GM06990 (cell line): ENCODE measurements around the gene LIN28A.
A peak's percentile ranks its signal among the peaks of the same experiment; 100 is the strongest.

ENCODE experiments used
- DNase-seq: peaks from one replicate; pipeline ENCODE4 v3.0.0-alpha.2; 2011; ENCODE audit not compliant: insufficient read length; ENCODE audit errors: extremely low read depth
- H3K27me3 ChIP-seq: replicated peaks from 2 replicates; pipeline ENCODE4 v1.6.0; 2011; ENCODE audit warnings: low read length; ENCODE audit not compliant: control insufficient read depth, insufficient read depth
- H3K36me3 ChIP-seq: 2 replicates; pipeline ENCODE4 v1.5.1; 2011; ENCODE audit warnings: low read length; ENCODE audit not compliant: control insufficient read depth, insufficient read depth
- H3K4me3 ChIP-seq: replicated peaks from 2 replicates; pipeline ENCODE4 v1.5.1; 2011; ENCODE audit warnings: low read depth, mild to moderate bottlenecking, control low read depth, low read length
- TF ChIP-seq, protein P1 (sequence below): IDR thresholded peaks from 2 replicates; pipeline ENCODE4 v1.5.1; 2011; ENCODE audit warnings: low read length, control low read depth, mild to moderate bottlenecking, inconsistent platforms; ENCODE audit not compliant: insufficient read depth, poor library complexity, severe bottlenecking

Gene LIN28A

GRCh38 chr1:26405281-26405915 is 5.2 kb upstream of the LIN28A start:
- no peak for DNase-seq
- H3K4me3 ChIP-seq: no peak overlapping the region
- TF ChIP-seq, protein P1, sequence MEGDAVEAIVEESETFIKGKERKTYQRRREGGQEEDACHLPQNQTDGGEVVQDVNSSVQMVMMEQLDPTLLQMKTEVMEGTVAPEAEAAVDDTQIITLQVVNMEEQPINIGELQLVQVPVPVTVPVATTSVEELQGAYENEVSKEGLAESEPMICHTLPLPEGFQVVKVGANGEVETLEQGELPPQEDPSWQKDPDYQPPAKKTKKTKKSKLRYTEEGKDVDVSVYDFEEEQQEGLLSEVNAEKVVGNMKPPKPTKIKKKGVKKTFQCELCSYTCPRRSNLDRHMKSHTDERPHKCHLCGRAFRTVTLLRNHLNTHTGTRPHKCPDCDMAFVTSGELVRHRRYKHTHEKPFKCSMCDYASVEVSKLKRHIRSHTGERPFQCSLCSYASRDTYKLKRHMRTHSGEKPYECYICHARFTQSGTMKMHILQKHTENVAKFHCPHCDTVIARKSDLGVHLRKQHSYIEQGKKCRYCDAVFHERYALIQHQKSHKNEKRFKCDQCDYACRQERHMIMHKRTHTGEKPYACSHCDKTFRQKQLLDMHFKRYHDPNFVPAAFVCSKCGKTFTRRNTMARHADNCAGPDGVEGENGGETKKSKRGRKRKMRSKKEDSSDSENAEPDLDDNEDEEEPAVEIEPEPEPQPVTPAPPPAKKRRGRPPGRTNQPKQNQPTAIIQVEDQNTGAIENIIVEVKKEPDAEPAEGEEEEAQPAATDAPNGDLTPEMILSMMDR: no peak
- H3K27me3 ChIP-seq: no peaks in the 10 kb centered on the region
- H3K36me3 ChIP-seq: no peaks in the 10 kb centered on the region

- Histone ChIP-seq H3K27me3 (peaks cover 2% of the 10 kb centered on the region; the same call in 1 of the 2 replicates), H3K36me3 (no peaks in the 10 kb centered on the region), H3K4me3 (no peak overlapping the region)
- TF ChIP-seq, protein P1: no peak
- DNase-seq: peak; percentile 30
These were observed 2.0 kb upstream of the LIN28A start for GRCh38 chr1:26408604-26409003.

DNA sequence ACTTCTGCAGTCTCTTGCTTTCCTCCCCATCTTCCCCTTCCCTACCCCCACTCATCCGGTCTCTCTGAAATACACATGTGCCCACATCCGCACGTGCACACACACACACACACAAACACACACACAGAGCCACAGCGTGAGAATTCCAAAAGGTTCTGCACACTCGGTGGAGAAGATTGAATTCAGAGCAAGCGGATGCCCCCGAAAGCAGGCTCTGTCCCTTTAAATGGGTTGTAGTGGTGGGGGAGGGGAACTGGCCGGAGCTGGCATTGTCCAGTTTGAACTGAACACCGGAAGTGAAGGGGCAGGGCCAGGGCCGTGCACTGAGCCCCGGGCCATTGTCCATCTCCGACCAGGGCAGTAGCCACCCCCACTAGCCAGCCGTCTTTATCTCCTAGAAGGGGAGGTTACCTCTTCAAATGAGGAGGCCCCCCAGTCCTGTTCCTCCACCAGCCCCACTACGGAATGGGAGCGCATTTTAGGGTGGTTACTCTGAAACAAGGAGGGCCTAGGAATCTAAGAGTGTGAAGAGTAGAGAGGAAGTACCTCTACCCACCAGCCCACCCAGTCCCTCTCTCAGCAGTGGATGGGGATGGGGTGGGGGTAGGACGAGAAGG is 1.3 kb upstream of the LIN28A start:
- Histone ChIP-seq H3K4me3 (no peak overlapping the region), H3K36me3 (no peaks in the 10 kb centered on the region), H3K27me3 (peaks cover 2% of the 10 kb centered on the region; the same call in 1 of the 2 replicates)
- DNase-seq: no peak
- TF ChIP-seq, protein P1: no peak

DNA sequence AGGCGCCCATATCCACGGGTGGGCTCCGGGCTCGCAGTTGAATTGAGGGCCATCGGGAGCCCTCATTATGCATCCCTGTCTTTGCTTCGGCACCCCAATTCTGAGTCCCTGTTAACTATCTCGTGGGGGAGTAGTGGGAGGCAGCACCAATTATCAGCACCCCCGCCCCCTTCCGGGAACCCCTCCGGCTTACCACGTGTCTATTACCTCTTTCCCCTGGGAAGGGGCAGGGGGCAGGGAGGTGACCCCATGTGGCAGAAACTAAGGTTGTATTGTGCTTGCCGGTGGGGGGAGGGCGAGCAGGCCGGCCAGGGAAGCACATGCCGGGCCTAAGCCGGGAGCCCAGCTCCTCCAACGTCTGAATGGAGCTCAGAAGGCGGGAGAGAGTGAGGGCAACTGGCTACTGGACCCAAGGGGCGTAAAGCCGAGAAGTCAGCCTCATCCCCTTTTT is 1.0 kb downstream of the LIN28A start:
- peaks cover 2% of the 10 kb centered on the region; the same call in 1 of the 2 replicates for H3K27me3 ChIP-seq
- no peaks in the 10 kb centered on the region for H3K36me3 ChIP-seq
- no peak for DNase-seq
- TF ChIP-seq, protein P1: no peak
- H3K4me3 ChIP-seq: no peak overlapping the region

- Histone ChIP-seq H3K36me3 (no peaks in the 10 kb centered on the region), H3K4me3 (no peak overlapping the region), H3K27me3 (peaks cover 2% of the 10 kb centered on the region; the same call in 1 of the 2 replicates)
- TF ChIP-seq, protein P1: no peak
- DNase-seq: no peak
These were observed 1.7 kb downstream of the LIN28A start for GRCh38 chr1:26412180-26412840.
